ENCODE measurements around the gene C4B.
"Not testable (repeated sequence)": the region's sequence is repeated elsewhere in the genome, so short reads cannot be mapped to it uniquely, and the experiment has no call there.

C4B gene

GRCh38 chr6:32039321-32040274 is 25.0 kb downstream of the C4B start:
- DNase-seq (ENCODE audit: low read depth in 1 of 2, low spot score in 1 of 2); in situ Hi-C loops (cut with HindIII; ENCODE audit: low pct_unique_long_range_greater_than_20kb, low sequenced_read_pairs): not testable (repeated sequence)

DNA sequence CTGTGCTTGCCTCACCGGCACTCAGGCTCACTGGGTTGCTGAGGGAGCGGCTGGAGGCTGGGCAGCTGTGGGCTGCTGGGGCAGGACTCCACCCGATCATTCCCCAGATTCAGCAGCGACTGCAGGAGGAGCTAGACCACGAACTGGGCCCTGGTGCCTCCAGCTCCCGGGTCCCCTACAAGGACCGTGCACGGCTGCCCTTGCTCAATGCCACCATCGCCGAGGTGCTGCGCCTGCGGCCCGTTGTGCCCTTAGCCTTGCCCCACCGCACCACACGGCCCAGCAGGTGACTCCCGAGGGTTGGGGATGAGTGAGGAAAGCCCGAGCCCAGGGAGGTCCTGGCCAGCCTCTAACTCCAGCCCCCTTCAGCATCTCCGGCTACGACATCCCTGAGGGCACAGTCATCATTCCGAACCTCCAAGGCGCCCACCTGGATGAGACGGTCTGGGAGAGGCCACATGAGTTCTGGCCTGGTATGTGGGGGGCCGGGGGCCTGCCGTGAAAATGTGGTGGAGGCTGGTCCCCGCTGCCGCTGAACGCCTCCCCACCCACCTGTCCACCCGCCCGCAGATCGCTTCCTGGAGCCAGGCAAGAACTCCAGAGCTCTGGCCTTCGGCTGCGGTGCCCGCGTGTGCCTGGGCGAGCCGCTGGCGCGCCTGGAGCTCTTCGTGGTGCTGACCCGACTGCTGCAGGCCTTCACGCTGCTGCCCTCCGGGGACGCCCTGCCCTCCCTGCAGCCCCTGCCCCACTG is 25.9 kb downstream of the C4B start:
- DNase-seq (ENCODE audit: low read depth in 1 of 2, low spot score in 1 of 2); in situ Hi-C loops (cut with HindIII; ENCODE audit: low pct_unique_long_range_greater_than_20kb, low sequenced_read_pairs): not testable (repeated sequence)

GRCh38 chr6:32041050-32041321 is 26.4 kb downstream of the C4B start:
- in situ Hi-C loops (cut with HindIII; ENCODE audit: low pct_unique_long_range_greater_than_20kb, low sequenced_read_pairs); DNase-seq (ENCODE audit: low read depth in 1 of 2, low spot score in 1 of 2): not testable (repeated sequence)

DNA sequence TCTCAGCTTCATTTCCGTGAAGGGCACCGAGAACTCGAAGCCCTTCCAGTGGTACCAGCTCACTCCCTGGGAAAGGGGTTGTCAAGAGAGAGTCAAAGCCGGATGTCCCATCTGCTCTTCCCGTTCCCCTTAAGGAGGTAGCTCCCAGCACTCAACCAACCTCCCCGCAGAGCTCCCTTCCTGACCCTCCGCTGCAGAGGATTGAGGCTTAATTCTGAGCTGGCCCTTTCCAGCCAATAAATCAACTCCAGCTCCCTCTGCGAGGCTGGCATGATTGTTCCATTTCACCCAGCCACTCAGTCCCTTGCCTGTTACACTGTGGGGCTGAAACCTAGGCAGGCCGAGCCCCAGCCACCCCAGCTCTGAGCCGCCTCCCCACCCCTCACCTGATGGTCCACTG is 26.8 kb downstream of the C4B start:
- in situ Hi-C loops (cut with HindIII; ENCODE audit: low pct_unique_long_range_greater_than_20kb, low sequenced_read_pairs); DNase-seq (ENCODE audit: low read depth in 1 of 2, low spot score in 1 of 2): not testable (repeated sequence)

DNA sequence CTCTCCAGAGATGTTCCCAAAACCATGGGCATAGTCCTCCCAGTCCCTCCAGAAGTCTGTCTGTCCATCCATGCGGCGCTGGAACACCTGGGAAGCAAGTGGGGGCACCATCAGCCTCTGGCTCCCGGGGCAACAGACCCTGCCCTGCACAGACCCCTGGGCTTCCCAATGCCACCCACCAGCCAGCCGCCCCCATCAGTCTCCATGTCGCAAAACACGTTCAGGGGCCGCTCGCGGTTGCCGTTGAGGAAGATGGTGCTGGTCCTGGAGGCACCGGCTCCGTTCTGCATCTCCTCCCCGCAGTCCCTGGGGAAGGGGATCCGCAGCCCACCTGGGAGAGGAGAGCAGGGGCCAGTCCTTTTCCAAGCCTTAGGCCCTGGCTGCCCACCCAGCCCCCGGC is 27.7 kb downstream of the C4B start:
- DNase-seq (ENCODE audit: low read depth in 1 of 2, low spot score in 1 of 2); in situ Hi-C loops (cut with HindIII; ENCODE audit: low pct_unique_long_range_greater_than_20kb, low sequenced_read_pairs): not testable (repeated sequence)

GRCh38 chr6:32043589-32044380 is 29.2 kb downstream of the C4B start:
- DNase-seq (ENCODE audit: low read depth in 1 of 2, low spot score in 1 of 2); in situ Hi-C loops (cut with HindIII; ENCODE audit: low pct_unique_long_range_greater_than_20kb, low sequenced_read_pairs): not testable (repeated sequence)

- in situ Hi-C loops (cut with HindIII; ENCODE audit: low pct_unique_long_range_greater_than_20kb, low sequenced_read_pairs); DNase-seq (ENCODE audit: low read depth in 1 of 2, low spot score in 1 of 2): not testable (repeated sequence)
Observed at GRCh38 chr6:32044916-32045315, 30.3 kb downstream of the C4B start.

- DNase-seq (ENCODE audit: low read depth in 1 of 2, low spot score in 1 of 2) = no peak
- no peak for TF ChIP-seq JUND (IDR thresholded peaks at IDR 0.05; ENCODE audit: low read depth)
- in situ Hi-C loops (cut with HindIII; ENCODE audit: low pct_unique_long_range_greater_than_20kb, low sequenced_read_pairs) = no loop called here
Observed at GRCh38 chr6:32045811-32046449, 31.3 kb downstream of the C4B start.

DNA sequence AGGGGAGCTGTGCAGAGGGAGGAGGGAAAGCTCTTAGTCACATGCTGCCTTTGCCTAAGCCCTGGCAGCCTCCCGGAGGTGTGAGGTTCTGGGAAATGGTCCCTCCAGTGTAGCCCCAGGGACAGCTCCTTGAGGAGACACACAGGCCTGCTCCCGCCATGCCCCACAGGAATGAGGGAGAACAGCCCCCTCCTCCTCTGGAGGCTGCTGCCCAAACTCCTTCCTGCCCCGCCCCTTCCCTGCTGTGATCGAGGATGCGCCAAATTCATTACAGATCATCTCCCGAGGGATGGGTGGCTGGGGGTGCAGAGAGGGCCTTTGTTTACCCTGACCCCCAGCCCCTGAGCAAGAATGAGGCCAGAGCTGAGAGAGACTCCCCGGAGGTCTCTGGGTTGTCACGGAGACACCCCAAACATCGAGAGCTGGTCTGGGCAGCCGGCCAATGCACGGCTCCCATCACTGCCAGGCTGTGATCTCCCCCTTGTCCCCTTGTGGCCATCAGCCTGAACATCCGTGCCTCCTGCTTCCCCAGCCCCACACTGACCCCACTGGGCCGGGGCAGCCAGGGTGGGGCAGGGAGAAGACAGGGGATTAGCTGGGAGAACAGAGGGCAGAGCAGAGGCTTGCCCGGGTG is 32.0 kb downstream of the C4B start:
- no peak for TF ChIP-seq JUND (IDR thresholded peaks at IDR 0.05; ENCODE audit: low read depth)
- in situ Hi-C loops (cut with HindIII; ENCODE audit: low pct_unique_long_range_greater_than_20kb, low sequenced_read_pairs) = no loop called here
- no peak for DNase-seq (ENCODE audit: low read depth in 1 of 2, low spot score in 1 of 2)

- in situ Hi-C loops (cut with HindIII; ENCODE audit: low pct_unique_long_range_greater_than_20kb, low sequenced_read_pairs) = no loop called here
- DNase-seq (ENCODE audit: low read depth in 1 of 2, low spot score in 1 of 2) = no peak
- TF ChIP-seq JUND (IDR thresholded peaks at IDR 0.05; ENCODE audit: low read depth) = no peak
Observed at GRCh38 chr6:32047084-32047478, 32.5 kb downstream of the C4B start.

DNA sequence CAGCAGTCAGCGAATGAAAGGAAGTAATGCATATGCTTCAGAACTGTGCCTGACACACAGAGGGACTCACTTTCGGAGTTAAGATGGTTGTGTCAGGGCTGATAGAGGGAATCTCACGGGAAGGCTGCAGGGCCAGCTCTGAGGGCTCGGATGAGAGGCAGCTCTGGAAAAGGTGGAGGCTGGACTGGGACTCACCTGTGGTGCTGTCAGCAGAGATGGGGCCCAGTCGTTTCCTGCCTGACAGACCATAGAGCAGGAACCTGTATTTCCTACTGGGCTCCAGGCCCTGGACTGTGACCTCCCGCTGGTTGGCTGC is 32.9 kb downstream of the C4B start:
- in situ Hi-C loops (cut with HindIII; ENCODE audit: low pct_unique_long_range_greater_than_20kb, low sequenced_read_pairs) = no loop called here

More for the DNA sequence above, 32.9 kb downstream of the C4B start:
- no peak for DNase-seq (ENCODE audit: low read depth in 1 of 2, low spot score in 1 of 2)
- no peak for TF ChIP-seq JUND (IDR thresholded peaks at IDR 0.05; ENCODE audit: low read depth)

All from T47D (cell line).